DND-41 (cell line): ENCODE results near the gene NRCAM.

Experiments used
- EZH2 ChIP-seq: IDR thresholded peaks from 3 replicates; pipeline ENCODE4 v1.6.1; 2012; ENCODE audit warnings: borderline replicate concordance, low read depth, mild to moderate bottlenecking, moderate library complexity, low read length, inconsistent platforms; ENCODE audit not compliant: severe bottlenecking
- TF ChIP-seq, protein P1 (sequence below): IDR thresholded peaks from 2 replicates; pipeline ENCODE4 v1.5.1; 2012; ENCODE audit warnings: borderline replicate concordance, low read length, moderate library complexity, mild to moderate bottlenecking; ENCODE audit not compliant: poor library complexity, severe bottlenecking; ENCODE audit errors: extremely low read depth

DNA sequence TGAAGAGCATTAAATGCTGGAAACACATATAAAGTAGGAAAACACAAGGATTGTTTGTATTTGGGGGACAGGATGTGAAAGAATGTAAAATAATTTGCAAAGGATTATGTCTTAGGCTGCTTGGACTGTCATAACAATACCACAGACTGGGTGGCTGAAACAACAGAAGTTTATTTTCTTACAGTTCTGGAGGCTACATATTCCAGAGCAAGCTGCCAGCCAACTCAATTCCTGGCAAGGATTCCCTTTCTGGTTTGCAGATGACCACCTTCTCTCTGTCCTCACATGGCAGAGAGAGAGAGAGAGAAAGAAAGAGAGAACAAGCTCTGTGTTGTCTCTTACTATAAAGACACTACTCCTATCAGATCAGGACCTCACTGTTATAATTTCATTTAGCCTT, 317.3 kb downstream of the NRCAM start:
- TF ChIP-seq, protein P1, sequence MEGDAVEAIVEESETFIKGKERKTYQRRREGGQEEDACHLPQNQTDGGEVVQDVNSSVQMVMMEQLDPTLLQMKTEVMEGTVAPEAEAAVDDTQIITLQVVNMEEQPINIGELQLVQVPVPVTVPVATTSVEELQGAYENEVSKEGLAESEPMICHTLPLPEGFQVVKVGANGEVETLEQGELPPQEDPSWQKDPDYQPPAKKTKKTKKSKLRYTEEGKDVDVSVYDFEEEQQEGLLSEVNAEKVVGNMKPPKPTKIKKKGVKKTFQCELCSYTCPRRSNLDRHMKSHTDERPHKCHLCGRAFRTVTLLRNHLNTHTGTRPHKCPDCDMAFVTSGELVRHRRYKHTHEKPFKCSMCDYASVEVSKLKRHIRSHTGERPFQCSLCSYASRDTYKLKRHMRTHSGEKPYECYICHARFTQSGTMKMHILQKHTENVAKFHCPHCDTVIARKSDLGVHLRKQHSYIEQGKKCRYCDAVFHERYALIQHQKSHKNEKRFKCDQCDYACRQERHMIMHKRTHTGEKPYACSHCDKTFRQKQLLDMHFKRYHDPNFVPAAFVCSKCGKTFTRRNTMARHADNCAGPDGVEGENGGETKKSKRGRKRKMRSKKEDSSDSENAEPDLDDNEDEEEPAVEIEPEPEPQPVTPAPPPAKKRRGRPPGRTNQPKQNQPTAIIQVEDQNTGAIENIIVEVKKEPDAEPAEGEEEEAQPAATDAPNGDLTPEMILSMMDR = no peak
- no peak for TF ChIP-seq EZH2
